Fibroblast of gingiva (primary cell): ENCODE measurements around the gene TBX1.

ENCODE experiments used
- DNase-seq: peaks from one replicate; pipeline ENCODE4 v3.0.0-alpha.2; 2011; ENCODE audit warnings: low read depth

Gene TBX1

DNA sequence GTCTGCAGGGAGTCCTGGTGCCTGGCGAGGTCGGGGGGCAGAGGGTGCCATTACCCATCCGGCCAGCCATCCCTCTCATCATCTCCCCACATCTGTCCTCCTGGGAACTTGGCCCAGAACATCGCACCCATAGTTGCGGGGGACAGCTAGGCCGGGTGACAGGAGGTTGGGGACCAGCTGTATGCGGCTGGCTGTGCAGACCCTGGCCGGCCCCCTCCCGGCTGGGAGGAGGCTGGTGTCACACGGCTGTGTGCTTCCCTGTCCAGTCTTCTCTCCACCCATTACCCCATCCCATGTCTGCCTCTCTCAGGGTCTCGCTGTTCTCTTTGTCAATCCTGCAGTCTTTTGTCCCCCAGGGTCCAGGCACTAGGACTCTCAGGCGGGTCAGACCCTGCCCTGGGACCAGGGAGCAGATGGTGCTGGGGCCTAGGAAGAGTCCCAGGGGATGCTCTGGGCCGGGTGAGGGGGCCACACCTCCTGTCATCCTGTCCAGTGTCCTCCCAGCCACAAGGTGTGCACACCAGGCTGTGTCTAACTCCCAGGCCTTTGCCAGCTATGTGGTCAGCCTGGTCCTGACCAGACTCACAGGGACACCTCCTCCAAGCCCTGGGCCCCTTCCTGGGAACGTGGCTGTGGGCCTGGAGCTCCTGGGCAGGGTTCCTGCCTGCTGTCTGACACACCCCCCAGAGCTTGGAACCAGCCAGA, 6.4 kb upstream of the TBX1 start:
- no peak for DNase-seq

DNA sequence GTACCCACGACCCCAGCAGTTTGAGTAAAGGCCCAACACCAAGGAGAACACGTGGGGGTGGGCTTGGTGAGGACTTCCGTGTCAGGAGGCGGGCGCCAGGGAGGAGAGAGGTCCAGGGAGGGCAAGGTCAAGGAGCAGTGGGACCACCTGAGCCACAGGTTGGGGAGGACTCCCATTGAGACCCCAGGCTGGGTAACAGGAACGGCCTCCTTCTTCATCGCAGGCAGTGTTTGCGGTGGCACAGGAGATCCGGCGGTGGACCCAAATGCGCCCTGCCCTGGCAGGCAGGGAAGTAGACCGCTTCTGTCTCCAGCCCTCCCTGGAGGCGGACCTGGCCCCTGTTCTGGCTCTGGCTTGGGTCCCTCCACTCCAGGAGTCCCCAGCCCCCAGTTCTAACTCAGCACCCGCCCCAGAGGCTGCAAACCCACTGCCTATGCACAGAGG, 5.9 kb upstream of the TBX1 start:
- DNase-seq = no peak

DNA sequence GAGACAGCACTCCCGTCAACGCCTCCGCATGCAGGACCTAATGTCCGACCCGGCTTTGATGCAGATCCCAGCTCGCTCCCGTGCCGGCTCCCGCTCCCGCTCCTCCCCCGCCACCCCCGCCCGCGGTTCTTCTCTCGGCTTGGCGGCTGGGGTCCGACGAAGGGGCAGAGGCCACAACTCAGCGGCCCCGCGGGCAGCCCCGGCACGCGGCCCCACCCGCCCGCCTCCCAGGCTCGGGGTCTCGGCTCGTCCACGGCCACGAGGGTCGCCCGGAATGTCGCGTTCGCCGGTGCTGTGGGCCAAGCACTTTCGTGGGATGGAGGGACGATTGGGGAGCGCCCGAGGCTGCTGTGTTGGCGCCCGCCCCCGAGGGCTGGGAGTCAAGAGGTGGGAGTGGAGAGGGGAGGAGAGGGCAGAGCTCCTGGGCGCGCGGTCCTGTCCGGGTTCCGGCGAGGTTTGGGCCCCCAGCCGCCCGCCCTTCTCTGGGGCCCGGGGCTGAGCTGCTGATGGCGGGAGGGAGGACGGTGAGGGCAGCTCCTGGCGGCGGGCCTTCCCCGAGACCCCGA, 5.3 kb upstream of the TBX1 start:
- no peak for DNase-seq

DNA sequence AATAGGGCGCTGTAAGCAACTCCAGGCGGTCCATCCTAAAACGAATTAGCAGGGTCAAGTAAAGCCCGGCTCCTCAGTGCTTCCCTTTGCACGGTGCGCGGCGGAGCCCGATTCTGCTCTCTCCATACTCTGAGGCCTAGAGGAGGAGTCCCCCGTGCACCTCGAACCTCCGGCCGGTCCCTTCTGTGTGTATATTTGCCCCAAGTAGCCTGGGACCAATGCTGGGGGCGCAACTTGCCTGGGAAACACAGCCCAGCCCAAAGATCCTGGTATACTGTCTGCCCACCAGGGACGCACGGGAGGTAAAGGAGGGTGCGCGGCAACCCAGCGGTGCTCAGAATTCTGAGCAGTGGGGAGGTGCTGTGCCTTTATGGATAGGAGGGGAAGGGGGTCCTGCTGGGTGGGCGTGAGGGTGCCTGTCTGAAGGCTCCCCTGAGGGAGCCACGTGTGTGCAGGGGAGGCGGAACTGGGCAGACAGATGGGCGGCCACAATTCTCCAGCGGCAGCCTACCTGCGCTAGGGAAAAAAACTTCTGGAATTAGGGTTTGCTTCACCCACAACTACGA, 4.8 kb upstream of the TBX1 start:
- no peak for DNase-seq

DNA sequence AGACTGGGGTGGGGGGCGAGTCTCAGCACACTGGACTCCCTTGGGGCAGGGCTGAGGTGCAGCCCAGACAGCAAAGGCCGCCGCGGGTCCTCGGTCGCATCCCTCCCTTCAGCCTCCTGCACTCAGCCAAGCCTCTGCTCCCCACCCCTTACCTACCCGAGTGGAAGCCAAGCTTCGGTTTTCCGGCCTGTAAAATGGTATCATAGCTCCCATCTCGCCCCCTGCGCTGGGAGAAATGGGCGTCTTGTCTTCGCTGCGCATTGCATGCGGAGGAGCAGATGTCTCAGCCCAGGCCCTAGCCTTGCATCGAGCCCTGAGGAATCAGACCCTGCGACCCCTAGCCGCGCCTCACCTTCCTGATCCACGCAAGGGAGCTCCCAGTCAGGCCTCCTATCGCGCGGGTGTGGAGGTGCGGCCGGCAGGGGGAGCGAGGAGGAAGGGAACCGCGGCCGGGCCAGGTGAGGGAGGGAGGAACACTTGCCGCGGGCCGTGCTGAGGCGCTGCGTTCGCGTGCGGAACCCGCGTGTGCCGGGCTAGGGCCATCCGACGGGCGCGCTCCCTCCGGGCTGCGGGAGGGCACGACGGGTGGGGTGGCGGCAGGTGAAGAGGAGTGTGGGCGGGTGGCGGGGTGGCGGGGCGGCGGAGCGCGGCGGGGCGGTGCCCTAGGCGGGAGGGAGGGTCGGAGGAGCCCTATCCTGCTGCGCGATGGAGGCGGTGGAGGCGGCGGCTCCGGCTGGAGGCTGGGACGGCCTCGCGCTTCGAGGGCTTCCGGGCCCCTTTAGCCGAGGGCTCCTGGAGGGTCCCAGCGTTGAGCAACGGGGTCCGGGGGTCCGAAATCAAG, 4.1 kb upstream of the TBX1 start:
- no peak for DNase-seq

DNA sequence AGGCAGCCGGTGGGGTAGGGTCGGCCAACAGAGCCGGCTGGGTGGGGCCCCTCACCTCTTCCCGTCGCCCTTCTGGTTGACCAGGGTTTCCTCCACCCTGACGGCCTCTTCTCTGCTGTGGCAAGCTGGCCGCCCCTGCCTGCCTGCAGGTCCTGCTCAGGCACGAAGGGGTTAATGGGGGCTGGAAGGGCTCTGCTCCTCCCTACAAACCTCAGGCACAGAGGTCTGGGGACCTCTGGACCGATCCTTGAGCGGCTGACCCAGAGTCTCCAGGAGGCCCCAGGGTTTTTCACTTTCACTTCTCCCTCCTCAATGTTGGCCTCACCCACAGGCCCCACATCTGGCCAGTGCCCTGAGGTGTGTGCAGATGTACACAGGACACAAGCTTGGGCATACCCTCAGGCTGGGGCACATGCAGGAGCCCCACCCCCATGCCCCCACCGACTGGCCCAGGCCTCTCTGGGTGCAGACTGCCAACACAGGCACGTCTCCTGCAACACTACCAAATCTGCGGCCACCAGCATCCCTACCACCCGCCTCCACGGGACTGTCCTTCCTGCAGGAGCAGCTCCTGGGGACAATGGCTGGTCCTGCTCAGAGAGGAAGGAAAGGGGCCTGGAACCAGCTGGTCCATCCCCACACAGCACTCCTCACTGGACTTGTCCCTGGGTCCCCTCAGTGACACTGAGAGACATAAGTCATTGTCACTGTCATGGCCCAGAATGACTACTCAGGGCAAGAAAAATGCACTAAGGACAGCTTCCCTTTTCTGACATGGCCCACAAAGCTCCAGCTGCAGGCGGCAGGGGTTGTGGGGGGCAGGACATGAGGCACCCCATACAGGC, 3.2 kb upstream of the TBX1 start:
- DNase-seq = no peak

DNA sequence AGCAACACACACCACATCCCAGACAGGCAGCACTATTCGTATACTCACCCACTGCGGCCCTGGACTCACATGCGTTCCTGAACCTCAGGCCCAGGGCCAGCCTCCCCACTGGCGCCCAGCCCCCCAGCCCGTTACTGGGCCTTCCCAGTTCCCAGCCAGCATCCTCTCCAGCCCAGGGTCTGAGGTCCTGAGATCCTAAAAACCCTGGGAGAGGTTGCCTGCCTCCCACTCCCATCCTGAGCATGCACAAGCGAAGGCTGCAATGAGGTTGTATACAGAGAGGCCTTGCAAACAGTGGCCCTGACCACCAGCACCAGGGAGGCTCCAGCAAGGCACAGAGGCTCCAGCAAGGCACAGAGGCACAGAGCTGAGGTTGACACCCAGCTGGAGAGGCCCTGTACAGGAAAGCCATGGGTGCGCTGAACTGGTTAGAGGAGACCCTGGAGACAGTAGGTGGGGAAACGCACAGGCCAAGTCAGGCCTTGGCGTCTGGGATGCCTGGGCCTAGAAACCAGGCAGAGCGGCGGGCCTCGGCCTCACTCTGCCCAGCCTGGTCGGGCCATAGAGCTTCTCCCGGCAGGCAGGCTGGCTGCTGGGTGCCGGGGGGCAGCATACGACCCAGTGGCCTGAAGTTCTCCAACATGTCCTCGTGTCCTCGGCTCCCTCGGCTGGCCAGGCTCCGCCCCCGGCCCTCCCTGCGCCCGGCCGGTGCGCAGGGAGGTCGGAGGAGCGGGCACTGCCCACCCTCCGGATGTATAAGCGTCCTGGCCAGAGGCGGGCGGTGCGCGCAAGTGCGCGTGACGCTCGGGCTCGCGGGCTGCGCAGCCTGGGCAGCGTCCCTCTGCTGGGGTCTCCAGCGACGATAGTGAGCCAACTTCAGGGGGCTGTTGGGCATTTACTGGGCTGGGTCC, 2.3 kb upstream of the TBX1 start:
- no peak for DNase-seq

DNA sequence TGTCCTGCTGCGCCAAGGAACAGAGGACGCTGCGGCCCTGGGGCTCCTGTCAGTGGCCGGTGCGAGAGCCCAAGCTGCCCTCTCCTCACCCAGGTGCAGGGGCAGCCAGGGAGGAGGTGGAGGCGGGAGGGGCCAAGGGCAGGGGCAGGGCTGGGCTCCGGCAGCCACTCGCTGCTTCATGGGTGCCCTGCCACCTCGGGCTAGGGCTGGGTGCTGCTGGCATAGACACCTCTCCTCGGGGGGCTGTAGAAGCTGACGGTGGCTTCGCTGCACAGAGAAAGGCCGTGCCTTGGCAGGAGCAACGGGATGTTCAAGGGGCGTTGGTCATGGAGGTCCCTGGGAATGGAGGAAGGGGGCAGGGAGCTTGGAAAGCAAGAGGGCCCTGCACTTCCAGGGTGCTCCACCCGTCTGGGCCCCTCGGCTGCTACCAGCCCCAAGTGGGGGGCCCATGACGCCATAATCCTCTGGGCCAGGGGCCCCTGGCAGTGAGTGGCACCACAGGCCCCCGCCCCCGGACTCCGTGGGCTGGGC, 1.6 kb upstream of the TBX1 start:
- no peak for DNase-seq

DNA sequence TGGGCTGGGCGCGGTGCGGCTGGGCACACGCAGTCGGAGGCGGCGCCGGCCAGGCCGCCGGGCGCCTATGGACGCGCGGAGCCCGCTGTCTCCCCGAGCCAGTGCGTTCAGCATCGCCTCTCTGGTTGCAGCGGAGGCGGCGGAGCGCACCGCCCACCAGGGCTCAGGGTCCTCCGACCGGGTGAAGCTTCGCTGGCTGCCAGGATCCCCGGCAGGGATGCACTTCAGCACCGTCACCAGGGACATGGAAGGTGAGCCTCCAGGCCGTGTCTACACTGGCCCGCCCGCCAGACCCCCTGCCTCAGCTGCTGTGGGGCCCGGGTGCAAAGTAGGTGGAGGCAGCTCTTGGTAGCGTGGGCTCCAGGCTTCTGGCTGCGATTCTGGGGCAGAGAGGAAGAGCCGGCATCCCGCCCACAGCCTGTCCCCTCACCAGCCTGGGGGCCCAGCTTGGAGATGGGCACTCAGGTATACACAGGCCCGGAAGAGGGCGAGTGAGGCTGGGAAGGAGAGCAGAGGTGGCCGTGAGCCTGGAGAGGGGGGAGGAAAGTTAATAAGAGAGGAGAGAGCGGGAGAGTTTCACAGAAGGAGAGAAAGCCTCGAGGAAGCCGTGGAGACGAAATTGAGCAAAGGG, 1.0 kb upstream of the TBX1 start:
- DNase-seq = no peak

DNA sequence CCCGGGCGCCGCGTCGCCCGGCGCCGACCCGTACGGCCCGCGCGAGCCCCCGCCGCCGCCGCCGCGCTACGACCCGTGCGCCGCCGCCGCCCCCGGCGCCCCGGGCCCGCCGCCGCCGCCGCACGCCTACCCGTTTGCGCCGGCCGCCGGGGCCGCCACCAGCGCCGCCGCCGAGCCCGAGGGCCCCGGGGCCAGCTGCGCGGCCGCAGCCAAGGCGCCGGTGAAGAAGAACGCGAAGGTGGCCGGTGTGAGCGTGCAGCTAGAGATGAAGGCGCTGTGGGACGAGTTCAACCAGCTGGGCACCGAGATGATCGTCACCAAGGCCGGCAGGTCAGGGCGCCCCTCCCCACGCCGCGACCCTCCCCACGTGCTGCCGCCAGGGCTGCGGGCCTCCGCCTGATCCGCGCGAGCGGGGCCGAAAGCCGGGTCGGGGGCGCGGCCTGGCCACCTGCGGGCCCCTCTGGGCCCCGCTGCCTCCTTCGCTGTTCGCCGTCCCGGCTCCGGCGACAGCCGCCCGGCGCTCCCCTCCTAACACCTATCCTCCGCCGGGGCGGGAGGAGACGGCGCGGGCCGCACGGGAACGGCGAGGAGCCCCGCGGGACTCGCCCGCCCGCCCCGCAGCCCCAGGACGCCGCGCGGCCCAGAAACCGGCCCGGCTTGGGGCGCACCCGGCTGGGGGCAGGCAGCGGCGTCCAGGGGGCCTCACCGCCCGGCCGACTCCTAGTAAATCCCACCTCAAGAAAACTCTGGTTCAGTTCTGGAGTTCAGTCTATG, 560 bp downstream of the TBX1 start:
- DNase-seq = no peak

DNA sequence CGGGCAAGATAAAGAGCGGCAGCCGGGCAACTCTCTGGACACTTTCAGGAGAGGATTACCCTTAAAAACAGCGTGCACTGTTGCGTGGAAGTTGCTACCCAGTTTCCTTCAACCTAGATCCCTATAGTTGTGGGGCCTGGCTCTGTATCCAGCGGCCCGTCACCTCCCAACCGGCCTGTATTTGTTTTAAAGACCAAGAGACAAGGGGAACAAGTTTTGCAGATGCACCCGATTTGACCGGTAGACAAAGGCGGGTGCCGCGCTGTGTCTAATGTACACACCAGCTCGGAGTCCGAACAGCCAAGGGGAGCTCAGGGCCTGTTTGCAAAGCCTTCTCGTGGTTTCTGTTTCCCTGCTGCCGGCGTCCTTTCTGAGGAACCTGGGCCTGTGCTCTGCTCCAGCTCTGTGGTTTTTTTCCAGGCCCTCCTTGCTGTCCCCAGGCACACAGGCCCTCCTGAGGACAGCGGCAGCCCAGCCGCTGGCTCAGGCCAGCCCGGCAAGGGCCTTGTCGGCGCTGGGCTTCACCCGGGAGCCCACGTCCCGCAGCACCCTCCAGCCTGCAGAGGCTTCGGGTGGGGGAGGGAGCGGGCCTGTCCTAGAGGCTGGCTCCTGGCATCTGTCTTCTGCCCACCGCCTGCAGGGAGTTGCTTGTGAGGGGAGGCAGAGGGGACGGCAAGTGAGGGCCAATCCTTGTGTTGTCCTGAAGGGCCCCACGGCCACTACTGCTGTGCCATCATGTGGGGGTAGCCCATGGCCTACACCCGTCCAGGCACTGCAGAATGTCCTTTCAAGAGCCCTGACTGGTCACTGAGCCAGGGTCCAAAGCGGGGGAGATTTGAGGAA, 1.4 kb downstream of the TBX1 start:
- DNase-seq = no peak

DNA sequence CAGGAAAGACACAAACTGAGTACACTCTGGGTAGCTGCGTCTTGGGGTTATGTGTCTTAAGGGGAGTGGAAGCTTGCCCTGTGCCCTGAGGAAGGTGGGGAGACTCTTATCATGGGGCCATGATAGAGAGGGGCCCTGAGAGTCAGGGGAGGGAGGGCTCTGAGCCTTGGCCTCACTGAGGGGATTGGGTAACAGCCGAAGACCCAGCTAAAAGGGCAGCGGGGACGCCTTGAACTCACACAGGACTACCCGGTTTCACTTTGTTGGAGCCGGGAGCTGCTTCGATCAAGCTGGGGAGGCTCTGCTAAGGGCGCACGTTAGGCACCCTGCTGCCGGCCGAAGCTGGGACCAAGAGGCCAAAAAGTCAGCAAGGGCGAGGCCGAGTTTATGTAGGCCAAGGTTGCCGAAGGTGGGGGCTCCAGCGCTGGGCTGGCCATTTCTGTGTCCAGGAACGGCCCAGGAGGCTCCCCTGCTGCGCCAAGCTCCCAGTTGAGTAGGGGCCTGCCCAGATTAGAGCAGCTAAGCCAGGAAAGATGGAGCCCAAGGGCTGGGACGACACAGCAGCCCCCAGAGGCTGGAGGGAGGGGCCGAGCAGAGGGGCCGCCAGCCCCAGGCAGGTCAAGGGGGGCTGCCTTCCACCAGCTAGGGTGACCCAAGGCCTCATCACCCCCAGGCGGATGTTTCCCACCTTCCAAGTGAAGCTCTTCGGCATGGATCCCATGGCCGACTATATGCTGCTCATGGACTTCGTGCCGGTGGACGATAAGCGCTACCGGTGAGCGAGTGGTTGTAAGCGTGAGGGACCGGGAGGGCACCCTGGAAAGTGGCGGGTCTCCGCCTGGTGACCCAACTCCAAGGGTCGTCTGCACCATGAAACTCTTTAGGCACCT, 2.2 kb downstream of the TBX1 start:
- DNase-seq = no peak

DNA sequence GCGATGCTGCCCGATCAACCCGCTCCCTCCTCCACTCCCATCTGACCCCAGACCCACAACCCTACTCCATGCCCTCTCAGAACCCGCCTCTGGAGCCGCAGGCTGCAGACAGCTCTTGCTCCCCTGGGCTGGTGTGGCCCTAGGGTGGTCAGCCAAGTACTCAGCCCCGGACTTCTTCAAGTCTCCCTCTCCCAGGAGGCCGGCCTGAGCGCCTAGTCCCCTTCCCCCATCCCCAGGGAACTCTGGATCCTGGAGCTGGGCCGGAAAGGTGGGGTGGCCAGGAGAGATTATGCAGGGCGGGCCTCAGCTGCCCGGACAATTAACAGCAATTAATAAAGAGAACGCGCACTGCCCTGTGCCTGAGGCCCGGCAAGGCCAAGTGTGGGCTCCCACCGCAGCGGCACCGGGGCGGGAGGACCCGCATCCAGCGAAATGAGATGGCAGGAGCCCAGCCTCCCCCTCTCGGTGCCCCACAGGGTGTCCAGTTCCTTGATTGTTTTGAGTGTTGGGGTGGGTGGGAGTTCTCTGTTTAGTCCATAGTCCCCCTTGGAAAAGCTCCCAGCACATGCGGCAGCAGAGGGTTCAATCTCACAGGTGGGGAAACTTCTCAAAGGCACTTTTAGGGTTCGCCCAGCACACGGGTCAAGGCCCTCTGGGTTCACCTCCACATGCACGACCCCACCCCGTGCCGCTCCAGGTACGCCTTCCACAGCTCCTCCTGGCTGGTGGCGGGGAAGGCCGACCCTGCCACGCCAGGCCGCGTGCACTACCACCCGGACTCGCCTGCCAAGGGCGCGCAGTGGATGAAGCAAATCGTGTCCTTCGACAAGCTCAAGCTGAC, 3.1 kb downstream of the TBX1 start:
- DNase-seq = no peak

DNA sequence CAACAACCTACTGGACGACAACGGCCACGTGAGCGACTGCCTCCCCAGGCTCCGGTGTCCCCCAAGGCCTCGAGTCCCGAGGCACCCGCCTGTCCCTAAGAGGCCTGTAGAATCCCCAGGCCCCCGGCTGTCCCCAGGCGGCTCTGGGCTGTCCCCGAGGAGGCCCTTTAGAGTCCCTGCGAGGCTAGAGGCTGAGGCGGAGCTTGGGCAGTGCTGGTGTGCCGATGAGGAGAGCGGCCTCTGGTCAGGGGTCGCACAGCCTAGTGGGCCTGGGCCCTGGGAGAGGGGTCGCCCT, 3.7 kb downstream of the TBX1 start:
- DNase-seq = no peak

DNA sequence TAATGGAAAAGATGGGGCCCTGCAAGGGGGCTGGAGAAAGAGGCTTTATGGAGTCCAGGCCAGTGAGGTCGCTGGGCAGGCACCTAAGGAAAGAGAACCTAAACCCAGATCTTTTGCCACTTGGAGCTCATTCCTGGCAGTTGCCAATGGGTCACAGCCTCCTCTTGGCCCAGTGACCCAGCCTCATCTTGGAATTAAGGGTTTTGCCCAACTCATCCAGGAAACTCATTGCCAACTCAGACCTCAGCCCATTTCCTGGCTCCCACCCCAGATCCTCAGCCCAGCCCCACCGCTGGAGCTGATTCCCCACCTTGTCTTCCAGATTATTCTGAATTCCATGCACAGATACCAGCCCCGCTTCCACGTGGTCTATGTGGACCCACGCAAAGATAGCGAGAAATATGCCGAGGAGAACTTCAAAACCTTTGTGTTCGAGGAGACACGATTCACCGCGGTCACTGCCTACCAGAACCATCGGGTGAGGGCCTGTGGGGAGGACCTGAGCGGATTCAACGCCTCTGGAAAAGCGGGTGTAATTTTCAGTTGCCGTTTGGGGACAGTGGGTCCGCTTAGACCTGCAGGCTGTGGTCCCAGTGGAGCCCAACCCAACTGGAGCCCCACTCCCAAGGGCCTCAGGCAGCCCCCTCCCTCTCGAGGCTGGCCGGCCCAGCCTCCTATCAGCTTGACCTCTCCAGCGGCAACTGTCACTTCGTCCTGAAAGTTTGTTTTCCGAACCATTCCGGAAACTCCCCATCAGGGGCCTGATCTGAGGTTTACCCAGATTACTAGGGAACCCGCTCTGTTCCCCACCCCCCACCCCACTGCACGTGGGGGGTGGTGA, 4.3 kb downstream of the TBX1 start:
- DNase-seq = no peak
